Activated naive CD4-positive, alpha-beta T cell treated with Interleukin-2 at 50 U/mL for 16 hours (primary cell): ENCODE data around the gene GREB1L.
"Not testable (repeated sequence)": the region's sequence is repeated elsewhere in the genome, so short reads cannot be mapped to it uniquely, and the experiment has no call there.

Source experiments
- DNase-seq: peaks from one replicate; pipeline ENCODE4 v3.0.0-alpha.2; 2020

GREB1L gene

GRCh38 chr18:21265971-21266673 is 24.1 kb downstream of the GREB1L start:
- no peak for DNase-seq

GRCh38 chr18:21267400-21267799 is 25.4 kb downstream of the GREB1L start:
- no peak for DNase-seq

- no peak for DNase-seq
These were observed 27.3 kb downstream of the GREB1L start for GRCh38 chr18:21269349-21269748.

GRCh38 chr18:21270453-21270852 is 28.4 kb downstream of the GREB1L start:
- no peak for DNase-seq

GRCh38 chr18:21272016-21272579 is 30.1 kb downstream of the GREB1L start:
- DNase-seq, result no peak

GRCh38 chr18:21273568-21273967 is 31.5 kb downstream of the GREB1L start:
- no peak for DNase-seq

GRCh38 chr18:21275645-21276044 is 33.6 kb downstream of the GREB1L start:
- DNase-seq, result no peak

- no peak for DNase-seq
These were observed 35.5 kb downstream of the GREB1L start for GRCh38 chr18:21277578-21277977.

GRCh38 chr18:21278218-21278617 is 36.2 kb downstream of the GREB1L start:
- DNase-seq, result not testable (repeated sequence)

GRCh38 chr18:21281603-21282002 is 39.6 kb downstream of the GREB1L start:
- no peak for DNase-seq

GRCh38 chr18:21284540-21284939 is 42.5 kb downstream of the GREB1L start:
- DNase-seq, result no peak

- no peak for DNase-seq
These were observed 47.8 kb downstream of the GREB1L start for GRCh38 chr18:21289827-21290226.

- no peak for DNase-seq
These were observed 49.1 kb downstream of the GREB1L start for GRCh38 chr18:21291106-21291505.

- DNase-seq, result no peak
These were observed 51.4 kb downstream of the GREB1L start for GRCh38 chr18:21293479-21293878.

GRCh38 chr18:21295101-21295500 is 53.1 kb downstream of the GREB1L start:
- no peak for DNase-seq

- no peak for DNase-seq
These were observed 54.0 kb downstream of the GREB1L start for GRCh38 chr18:21296045-21296444.

GRCh38 chr18:21298351-21298750 is 56.3 kb downstream of the GREB1L start:
- DNase-seq, result no peak

GRCh38 chr18:21300035-21300907 is 58.2 kb downstream of the GREB1L start:
- no peak for DNase-seq

GRCh38 chr18:21300908-21301200 is 58.8 kb downstream of the GREB1L start:
- DNase-seq, result no peak

- DNase-seq, result no peak
These were observed 61.4 kb downstream of the GREB1L start for GRCh38 chr18:21303445-21303844.

GRCh38 chr18:21303895-21304294 is 61.9 kb downstream of the GREB1L start:
- no peak for DNase-seq

- DNase-seq, result no peak
These were observed 63.6 kb downstream of the GREB1L start for GRCh38 chr18:21305621-21306020.

GRCh38 chr18:21306368-21306767 is 64.3 kb downstream of the GREB1L start:
- no peak for DNase-seq

GRCh38 chr18:21307578-21307977 is 65.5 kb downstream of the GREB1L start:
- DNase-seq, result no peak
